WERI-Rb-1 (cell line): ENCODE data around the gene KSR2.

Source experiments
- DNase-seq: peaks from one replicate; pipeline ENCODE4 v3.0.0-alpha.2; 2020
- H3K27ac ChIP-seq: fragments of 250-450 bp; sonication (Bioruptor Pico); 2 replicates; pipeline ENCODE4 v1.5.1; 2020; ENCODE audit warnings: mild to moderate bottlenecking, moderate library complexity
- H3K27me3 ChIP-seq: fragments of 250-450 bp; sonication (Bioruptor Pico); 2 replicates; pipeline ENCODE4 v1.5.1; 2021; ENCODE audit warnings: mild to moderate bottlenecking, low read depth, moderate library complexity; ENCODE audit not compliant: insufficient read depth, severe bottlenecking
- H3K36me3 ChIP-seq: fragments of 250-450 bp; sonication (Bioruptor Pico); 2 replicates; pipeline ENCODE4 v1.5.1; 2020; ENCODE audit warnings: mild to moderate bottlenecking, moderate library complexity
- H3K4me3 ChIP-seq: 2 replicates; pipeline ENCODE4 v1.5.1; 2011; ENCODE audit warnings: low read depth, mild to moderate bottlenecking, control low read depth, low read length
- H3K9me3 ChIP-seq: fragments of 250-450 bp; sonication (Bioruptor Pico); 2 replicates; pipeline ENCODE4 v1.5.1; 2021; ENCODE audit warnings: mild to moderate bottlenecking, moderate library complexity; ENCODE audit not compliant: severe bottlenecking
- CTCF ChIP-seq: IDR thresholded peaks from 2 replicates; pipeline ENCODE4 v1.5.1; 2011; ENCODE audit warnings: low read depth, mild to moderate bottlenecking, control low read depth, inconsistent platforms, low read length

The KSR2 gene

DNA sequence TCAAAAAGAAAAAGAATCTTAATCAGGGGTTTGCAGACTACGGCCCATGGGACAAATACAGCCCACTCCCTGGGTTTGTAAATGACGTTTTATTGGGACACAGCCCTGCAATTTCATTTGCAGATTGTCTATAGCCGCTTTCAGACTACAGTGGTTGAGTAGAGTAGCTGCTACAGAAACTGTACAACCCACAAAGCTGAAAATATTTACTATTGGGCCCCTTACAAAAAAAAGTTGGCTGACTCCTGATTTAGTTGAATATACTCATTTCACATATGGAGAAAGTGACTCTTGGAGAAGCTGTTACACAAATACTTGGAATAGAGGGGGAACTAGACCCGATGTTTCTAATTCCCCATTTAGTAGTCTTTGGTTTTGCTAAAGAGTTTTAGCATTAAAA lies 444.8 kb downstream of the KSR2 start:
- Histone ChIP-seq H3K4me3 (no peak overlapping the region), H3K9me3 (no peaks in the 10 kb centered on the region), H3K27ac (no peak overlapping the region), H3K27me3 (no peaks in the 10 kb centered on the region), H3K36me3 (no peaks in the 10 kb centered on the region)
- TF ChIP-seq CTCF = no peak
- DNase-seq = no peak

DNA sequence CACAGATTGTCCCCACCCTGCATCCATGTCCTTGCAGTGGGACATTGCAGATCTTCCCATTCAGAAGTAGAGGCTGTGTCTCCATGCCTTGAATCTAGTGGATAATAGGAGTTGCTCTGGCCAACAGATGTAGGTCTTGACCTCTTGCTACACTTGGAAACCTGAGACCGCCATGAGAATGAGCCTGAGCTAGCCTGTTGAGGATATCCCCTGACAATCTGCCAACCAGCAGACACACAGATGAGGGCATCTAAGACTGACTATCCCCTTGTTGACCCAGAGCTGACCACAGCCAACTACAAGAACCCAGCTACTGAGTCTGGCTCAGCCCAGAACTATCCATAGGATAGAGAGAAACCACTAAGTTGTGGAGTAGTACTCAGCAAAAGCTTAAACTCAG lies 446.2 kb downstream of the KSR2 start:
- TF ChIP-seq CTCF = no peak
- H3K27me3 ChIP-seq = no peaks in the 10 kb centered on the region
- DNase-seq = no peak
- H3K4me3 ChIP-seq = no peak overlapping the region
- no peak overlapping the region for H3K27ac ChIP-seq
- no peaks in the 10 kb centered on the region for H3K36me3 ChIP-seq
- no peaks in the 10 kb centered on the region for H3K9me3 ChIP-seq

GRCh38 chr12:117521867-117522266 lies 446.9 kb downstream of the KSR2 start:
- no peak overlapping the region for H3K4me3 ChIP-seq
- H3K27me3 ChIP-seq = no peaks in the 10 kb centered on the region
- H3K9me3 ChIP-seq = no peaks in the 10 kb centered on the region
- no peak overlapping the region for H3K27ac ChIP-seq
- no peak for TF ChIP-seq CTCF
- no peaks in the 10 kb centered on the region for H3K36me3 ChIP-seq
- DNase-seq = no peak

- H3K9me3 ChIP-seq = no peaks in the 10 kb centered on the region
- H3K27ac ChIP-seq = no peak overlapping the region
- no peak for DNase-seq
- no peaks in the 10 kb centered on the region for H3K27me3 ChIP-seq
- no peak overlapping the region for H3K4me3 ChIP-seq
- no peak for TF ChIP-seq CTCF
- H3K36me3 ChIP-seq = no peaks in the 10 kb centered on the region
Measured at GRCh38 chr12:117521346-117521745, 447.4 kb downstream of the KSR2 start.

- Histone ChIP-seq H3K9me3 (no peaks in the 10 kb centered on the region), H3K27ac (no peak overlapping the region), H3K27me3 (no peaks in the 10 kb centered on the region), H3K36me3 (no peaks in the 10 kb centered on the region), H3K4me3 (no peak overlapping the region)
- no peak for TF ChIP-seq CTCF
- no peak for DNase-seq
Measured at GRCh38 chr12:117518594-117519270, 450.1 kb downstream of the KSR2 start.

GRCh38 chr12:117517219-117517739 lies 451.5 kb downstream of the KSR2 start:
- H3K36me3 ChIP-seq = no peaks in the 10 kb centered on the region
- no peak for DNase-seq
- H3K4me3 ChIP-seq = no peak overlapping the region
- no peaks in the 10 kb centered on the region for H3K9me3 ChIP-seq
- no peak for TF ChIP-seq CTCF
- no peaks in the 10 kb centered on the region for H3K27me3 ChIP-seq
- no peak overlapping the region for H3K27ac ChIP-seq
